SK-N-MC (cell line): ENCODE results near the gene FNDC3B.

ENCODE experiments used
- EZH2 ChIP-seq: fragments of 200-600 bp; sonication (generic); IDR thresholded peaks from one replicate; pipeline ENCODE4 v1.6.1; 2017; ENCODE audit warnings: antibody characterized with exemption
- FOXP2 ChIP-seq: optimal IDR thresholded peaks from 2 replicates; pipeline ENCODE3; 2011; ENCODE audit warnings: mild to moderate bottlenecking, moderate library complexity; ENCODE audit not compliant: insufficient read depth; ENCODE audit errors: extremely low read length, control extremely low read depth
- POLR2AphosphoS5 ChIP-seq: IDR thresholded peaks from 2 replicates; pipeline ENCODE4 v1.6.1; 2012; ENCODE audit warnings: mild to moderate bottlenecking, low read depth, low read length, borderline replicate concordance

DNA sequence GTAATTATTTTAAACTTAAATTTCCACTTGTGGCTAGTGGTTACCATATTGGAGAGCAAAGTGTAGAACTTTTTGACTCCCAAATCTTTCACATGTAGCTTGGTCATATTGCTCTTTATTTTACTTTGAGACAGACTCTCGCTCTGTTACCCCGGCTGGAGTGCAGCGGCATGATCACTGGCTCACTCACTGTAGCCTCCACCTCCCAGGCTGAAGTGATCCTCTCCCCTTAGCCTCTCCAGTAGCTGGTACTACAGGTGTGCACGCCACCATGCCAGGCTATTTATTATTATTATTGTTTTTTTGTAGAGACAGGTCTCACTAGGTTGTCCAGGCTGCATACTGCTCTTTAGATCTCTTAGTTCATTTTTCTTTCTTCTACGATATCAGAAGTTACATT lies 3.9 kb downstream of the FNDC3B start:
- TF ChIP-seq EZH2 (no peak), POLR2AphosphoS5 (no peak), FOXP2 (no peak)
